Thyroid gland (tissue), 4 donors: ENCODE results near the gene EYS.

Experiments used
- POLR2A ChIP-seq, 2 donors: fragments of 450-650 bp; IDR thresholded peaks; one replicate each; pipeline ENCODE4 v1.6.1; 2017; ENCODE audit warnings: antibody characterized with exemption in 2 of 2, mild to moderate bottlenecking in 2 of 2, moderate library complexity in 1 of 2
- TF ChIP-seq, protein P1 (sequence below), 6 experiments: fragments of 200-600 bp in 3 of 6; fragments of 450-650 bp in 3 of 6; sonication (generic) in 3 of 6; IDR thresholded peaks; one replicate each; pipeline ENCODE4 v1.5.1; 2016 to 2019; ENCODE audit warnings: antibody characterized with exemption in 6 of 6, mild to moderate bottlenecking in 2 of 6, inconsistent platforms in 1 of 6, moderate library complexity in 1 of 6

DNA sequence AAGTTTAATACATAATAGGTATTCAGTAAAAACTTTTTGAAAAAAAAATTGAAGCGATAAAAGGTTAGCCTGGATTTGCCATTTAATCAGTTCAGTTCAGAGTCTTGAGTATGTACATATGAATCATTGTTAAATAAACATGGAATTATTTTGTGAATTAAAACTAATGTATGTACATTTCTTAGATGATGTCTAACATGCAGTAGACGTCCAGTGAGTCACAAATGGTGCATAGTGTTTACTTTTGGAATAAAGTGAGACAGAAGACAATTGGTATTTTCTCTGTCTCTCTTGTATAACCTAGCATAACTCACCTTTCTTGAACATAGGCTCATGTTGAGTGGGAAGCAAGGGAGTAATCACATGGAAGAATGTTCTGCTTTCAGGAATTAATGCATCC lies 83.5 kb downstream of the EYS start:
- no peak for TF ChIP-seq POLR2A (IDR thresholded peaks at IDR 0.05)
- TF ChIP-seq, protein P1, sequence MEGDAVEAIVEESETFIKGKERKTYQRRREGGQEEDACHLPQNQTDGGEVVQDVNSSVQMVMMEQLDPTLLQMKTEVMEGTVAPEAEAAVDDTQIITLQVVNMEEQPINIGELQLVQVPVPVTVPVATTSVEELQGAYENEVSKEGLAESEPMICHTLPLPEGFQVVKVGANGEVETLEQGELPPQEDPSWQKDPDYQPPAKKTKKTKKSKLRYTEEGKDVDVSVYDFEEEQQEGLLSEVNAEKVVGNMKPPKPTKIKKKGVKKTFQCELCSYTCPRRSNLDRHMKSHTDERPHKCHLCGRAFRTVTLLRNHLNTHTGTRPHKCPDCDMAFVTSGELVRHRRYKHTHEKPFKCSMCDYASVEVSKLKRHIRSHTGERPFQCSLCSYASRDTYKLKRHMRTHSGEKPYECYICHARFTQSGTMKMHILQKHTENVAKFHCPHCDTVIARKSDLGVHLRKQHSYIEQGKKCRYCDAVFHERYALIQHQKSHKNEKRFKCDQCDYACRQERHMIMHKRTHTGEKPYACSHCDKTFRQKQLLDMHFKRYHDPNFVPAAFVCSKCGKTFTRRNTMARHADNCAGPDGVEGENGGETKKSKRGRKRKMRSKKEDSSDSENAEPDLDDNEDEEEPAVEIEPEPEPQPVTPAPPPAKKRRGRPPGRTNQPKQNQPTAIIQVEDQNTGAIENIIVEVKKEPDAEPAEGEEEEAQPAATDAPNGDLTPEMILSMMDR (IDR thresholded peaks at IDR 0.05): no peak
